Liver (tissue), 9 donors: ENCODE measurements around the gene ARHGAP8. TPM values are rescaled to one million over a fixed set of nuclear protein-coding genes. Genes with fewer than 3 reads are reported as not detected.
"Not testable (repeated sequence)": the region's sequence is repeated elsewhere in the genome, so short reads cannot be mapped to it uniquely, and the experiment has no call there.

Experiments
- DNase-seq: peaks from one replicate; pipeline ENCODE4 v3.0.0-alpha.2; 2017; ENCODE audit warnings: low spot score
- H3K27ac ChIP-seq, 2 donors: one replicate each; pipeline ENCODE4 v1.7.0; 2013; ENCODE audit warnings: inconsistent platforms in 2 of 2, low read length in 2 of 2, control low read depth in 1 of 2, low read depth in 1 of 2, mild to moderate bottlenecking in 1 of 2
- H3K27me3 ChIP-seq, 4 donors: one replicate each; pipeline versions ENCODE4 v1.6.1 to v1.7.0; 2013; ENCODE audit warnings: low read length in 3 of 4, inconsistent platforms in 1 of 4, mild to moderate bottlenecking in 1 of 4, moderate library complexity in 1 of 4; ENCODE audit not compliant: control insufficient read depth in 4 of 4, insufficient read depth in 4 of 4
- H3K36me3 ChIP-seq, 4 donors: one replicate each; pipeline versions ENCODE4 v1.6.1 to v1.7.0; 2013; ENCODE audit warnings: low read length in 3 of 4, mild to moderate bottlenecking in 3 of 4, low read depth in 1 of 4, moderate library complexity in 1 of 4; ENCODE audit not compliant: control insufficient read depth in 4 of 4, insufficient read depth in 3 of 4
- H3K4me1 ChIP-seq, 4 donors: one replicate each; pipeline versions ENCODE4 v1.6.1 to v1.7.0; 2013; ENCODE audit warnings: low read length in 3 of 4, mild to moderate bottlenecking in 3 of 4, moderate library complexity in 1 of 4; ENCODE audit not compliant: control insufficient read depth in 4 of 4, insufficient read depth in 4 of 4
- H3K4me3 ChIP-seq, 3 donors: one replicate each; pipeline versions ENCODE4 v1.6.1 to v1.7.0; 2013; ENCODE audit warnings: low read length in 3 of 3, control low read depth in 1 of 3, low read depth in 1 of 3, mild to moderate bottlenecking in 1 of 3
- H3K9ac ChIP-seq, 2 donors: one replicate each; pipeline ENCODE4 v1.7.0; 2013; ENCODE audit warnings: low read length in 2 of 2, mild to moderate bottlenecking in 2 of 2, moderate library complexity in 2 of 2, control low read depth in 1 of 2, low read depth in 1 of 2
- H3K9me3 ChIP-seq, 4 donors: one replicate each; pipeline versions ENCODE4 v1.6.1 to v1.7.0; 2013; ENCODE audit warnings: low read length in 3 of 4; ENCODE audit not compliant: control insufficient read depth in 4 of 4
- FOXA1 ChIP-seq: IDR thresholded peaks from 2 replicates; pipeline ENCODE4 v1.6.1; 2016; ENCODE audit warnings: antibody characterized with exemption
- FOXA2 ChIP-seq: IDR thresholded peaks from 2 replicates; pipeline ENCODE4 v1.6.1; 2016; ENCODE audit warnings: antibody characterized with exemption
- GABPA ChIP-seq, 2 donors: IDR thresholded peaks in 1 of 2; conservative IDR thresholded peaks in 1 of 2; 2 replicates each; pipeline ENCODE4 v1.6.1; 2016; ENCODE audit warnings: antibody characterized with exemption in 2 of 2, mild to moderate bottlenecking in 1 of 2, moderate library complexity in 1 of 2
- HNF4A ChIP-seq, 2 donors: conservative IDR thresholded peaks; 2 replicates each; pipeline ENCODE4 v1.6.1; 2016; ENCODE audit warnings: antibody characterized with exemption in 2 of 2, mild to moderate bottlenecking in 2 of 2
- HNF4G ChIP-seq: IDR thresholded peaks from 2 replicates; pipeline ENCODE4 v1.6.1; 2016; ENCODE audit warnings: antibody characterized with exemption
- NR2F2 ChIP-seq: IDR thresholded peaks from 2 replicates; pipeline ENCODE4 v1.6.1; 2016; ENCODE audit warnings: antibody characterized with exemption
- RAD21 ChIP-seq, 2 donors: IDR thresholded peaks; 2 replicates each; pipeline ENCODE4 v1.6.1; 2016; ENCODE audit warnings: antibody characterized with exemption in 2 of 2, mild to moderate bottlenecking in 2 of 2
- RXRA ChIP-seq, 2 donors: IDR thresholded peaks; 2 replicates each; pipeline ENCODE4 v1.6.1; 2017 to 2018; ENCODE audit warnings: antibody characterized with exemption in 2 of 2, mild to moderate bottlenecking in 1 of 2
- SP1 ChIP-seq: IDR thresholded peaks from 2 replicates; pipeline ENCODE4 v1.6.1; 2018; ENCODE audit warnings: antibody characterized with exemption, mild to moderate bottlenecking
- TAF1 ChIP-seq: conservative IDR thresholded peaks from 2 replicates; pipeline ENCODE4 v1.6.1; 2016; ENCODE audit warnings: antibody characterized with exemption, mild to moderate bottlenecking
- YY1 ChIP-seq: IDR thresholded peaks from 2 replicates; pipeline ENCODE4 v1.6.1; 2016; ENCODE audit warnings: antibody characterized with exemption, mild to moderate bottlenecking
- WGBS: extraction: QIAGEN DNeasy Blood & Tissue Kit; methylation state at CpG from one replicate; pipeline ENCODE4 v1.1.7; 2013; 5-methylcytosine and 5-hydroxymethylcytosine counted together
- polyA plus RNA-seq, 2 donors: library from polyadenylated mRNA; stranded (reverse) in 1 of 2; unstranded in 1 of 2; fragments of 200-250 nt in 1 of 2; fragments of >200 nt in 1 of 2; fragmentation: Nextera tagmentation in 1 of 2; extraction: Ambion mirVana in 1 of 2; gene quantifications; one replicate each; pipeline versions ENCODE4 v1.2.1 to v1.2.3, GENCODE V29; 2013 to 2015
- total RNA-seq, 2 donors: library from RNA; depleted of rRNA; stranded (reverse); fragments of >200 nt; gene quantifications; one replicate each; pipeline ENCODE4 v1.2.3, GENCODE V29; 2014
- TF ChIP-seq, protein P1 (sequence below): IDR thresholded peaks from 2 replicates; pipeline ENCODE4 v1.6.1; 2016; ENCODE audit warnings: antibody characterized with exemption
- TF ChIP-seq, protein P2 (sequence below): fragments of 150-350 bp; IDR thresholded peaks from 2 replicates; pipeline ENCODE4 v1.5.1; 2017; ENCODE audit warnings: improper control_type of control experiment, low read depth, low read length; ENCODE audit not compliant: missing input control
- TF ChIP-seq, protein P3 (sequence below): IDR thresholded peaks from 2 replicates; pipeline ENCODE4 v1.6.1; 2016; ENCODE audit warnings: antibody characterized with exemption
- TF ChIP-seq, protein P4 (sequence below): IDR thresholded peaks from 2 replicates; pipeline ENCODE4 v1.6.1; 2016; ENCODE audit warnings: antibody characterized with exemption, mild to moderate bottlenecking
- TF ChIP-seq, protein P5 (sequence below): IDR thresholded peaks from 2 replicates; pipeline ENCODE4 v1.6.1; 2016; ENCODE audit warnings: antibody characterized with exemption
- donor health status: healthy.
- donor health status: healthy.
- donor health status: healthy.
- donor health status: healthy.
- donor health status: healthy.

ARHGAP8 gene
- total and polyA plus RNA-seq, 4 donors: 0.58 to 1.8 (median 1.1) TPM

DNA sequence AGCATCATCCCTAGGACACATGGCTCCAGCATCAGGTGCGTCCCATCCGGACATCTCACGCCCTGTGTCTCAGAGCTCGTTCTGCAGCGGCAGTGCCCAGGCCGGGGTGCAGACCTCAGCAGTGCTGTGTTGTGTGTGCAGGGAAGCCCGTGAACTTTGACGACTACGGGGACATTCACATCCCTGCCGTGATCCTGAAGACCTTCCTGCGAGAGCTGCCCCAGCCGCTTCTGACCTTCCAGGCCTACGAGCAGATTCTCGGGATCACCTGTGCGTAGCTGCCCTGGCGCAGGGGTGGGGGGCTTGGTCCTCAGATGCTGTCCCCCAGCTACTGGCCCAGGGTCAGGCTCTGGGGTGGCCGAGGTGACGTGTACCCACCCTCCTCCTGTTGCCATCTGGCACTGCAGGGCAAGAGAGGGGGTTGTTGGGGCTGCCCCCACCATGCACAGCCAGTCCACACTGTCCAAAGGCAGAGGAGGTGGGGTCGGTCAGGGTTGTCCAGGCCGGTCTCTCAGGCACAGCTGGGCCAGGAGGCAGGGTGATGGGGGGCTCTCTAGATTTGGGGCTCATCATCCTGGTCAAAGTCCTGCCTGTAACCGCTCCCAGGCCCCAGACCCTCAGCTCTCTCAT, 96.5 kb downstream of the ARHGAP8 start:
- no peak overlapping the region for H3K9ac ChIP-seq
- TF ChIP-seq GABPA (IDR thresholded peaks at IDR 0.05 in 1 of 2, conservative IDR thresholded peaks at IDR 0.05 in 1 of 2) (no peak), RXRA (IDR thresholded peaks at IDR 0.05) (no peak), FOXA1 (no peak), HNF4G (no peak), NR2F2 (no peak)
- DNase-seq: no peak
- no peaks in the 10 kb centered on the region for H3K27me3 ChIP-seq
- H3K36me3 ChIP-seq: no peaks in the 10 kb centered on the region
- 93% methylated on average over 21 of the region's 21 CpGs for WGBS
- no peak overlapping the region for H3K4me3 ChIP-seq
- H3K4me1 ChIP-seq: no peaks in the 10 kb centered on the region
- no peaks in the 10 kb centered on the region for H3K9me3 ChIP-seq
- H3K27ac ChIP-seq: no peak overlapping the region

DNA sequence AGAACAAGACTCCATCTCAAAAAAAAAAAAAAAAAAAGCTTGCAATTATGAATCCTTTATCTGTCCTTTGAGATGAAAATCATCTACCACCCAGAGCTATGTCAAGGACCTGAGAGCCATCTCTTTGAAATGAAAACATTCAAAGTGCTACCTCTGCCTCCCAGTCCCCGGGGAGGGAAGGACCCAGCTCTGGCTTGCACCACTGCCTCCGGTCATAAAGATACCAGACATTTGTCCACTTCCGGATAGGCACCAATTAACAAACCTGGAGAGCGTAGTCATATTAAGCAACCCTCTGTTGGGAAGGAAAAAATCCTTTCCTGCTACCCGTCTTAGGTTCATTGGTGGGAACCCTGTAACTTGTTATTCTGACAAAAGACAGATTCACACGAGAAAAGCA, 98.6 kb downstream of the ARHGAP8 start:
- no peak for DNase-seq
- 83% methylated on average over 6 of the region's 6 CpGs for WGBS
- Histone ChIP-seq H3K4me1 (no peaks in the 10 kb centered on the region), H3K27ac (no peak overlapping the region), H3K4me3 (no peak overlapping the region), H3K9me3 (no peaks in the 10 kb centered on the region), H3K36me3 (no peaks in the 10 kb centered on the region), H3K9ac (no peak overlapping the region), H3K27me3 (no peaks in the 10 kb centered on the region)
- TF ChIP-seq, protein P1, sequence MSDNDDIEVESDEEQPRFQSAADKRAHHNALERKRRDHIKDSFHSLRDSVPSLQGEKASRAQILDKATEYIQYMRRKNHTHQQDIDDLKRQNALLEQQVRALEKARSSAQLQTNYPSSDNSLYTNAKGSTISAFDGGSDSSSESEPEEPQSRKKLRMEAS: no peak
- TF ChIP-seq TAF1 (no peak), FOXA1 (no peak), RAD21 (IDR thresholded peaks at IDR 0.05) (no peak)
- TF ChIP-seq, protein P2, sequence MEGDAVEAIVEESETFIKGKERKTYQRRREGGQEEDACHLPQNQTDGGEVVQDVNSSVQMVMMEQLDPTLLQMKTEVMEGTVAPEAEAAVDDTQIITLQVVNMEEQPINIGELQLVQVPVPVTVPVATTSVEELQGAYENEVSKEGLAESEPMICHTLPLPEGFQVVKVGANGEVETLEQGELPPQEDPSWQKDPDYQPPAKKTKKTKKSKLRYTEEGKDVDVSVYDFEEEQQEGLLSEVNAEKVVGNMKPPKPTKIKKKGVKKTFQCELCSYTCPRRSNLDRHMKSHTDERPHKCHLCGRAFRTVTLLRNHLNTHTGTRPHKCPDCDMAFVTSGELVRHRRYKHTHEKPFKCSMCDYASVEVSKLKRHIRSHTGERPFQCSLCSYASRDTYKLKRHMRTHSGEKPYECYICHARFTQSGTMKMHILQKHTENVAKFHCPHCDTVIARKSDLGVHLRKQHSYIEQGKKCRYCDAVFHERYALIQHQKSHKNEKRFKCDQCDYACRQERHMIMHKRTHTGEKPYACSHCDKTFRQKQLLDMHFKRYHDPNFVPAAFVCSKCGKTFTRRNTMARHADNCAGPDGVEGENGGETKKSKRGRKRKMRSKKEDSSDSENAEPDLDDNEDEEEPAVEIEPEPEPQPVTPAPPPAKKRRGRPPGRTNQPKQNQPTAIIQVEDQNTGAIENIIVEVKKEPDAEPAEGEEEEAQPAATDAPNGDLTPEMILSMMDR: no peak

DNA sequence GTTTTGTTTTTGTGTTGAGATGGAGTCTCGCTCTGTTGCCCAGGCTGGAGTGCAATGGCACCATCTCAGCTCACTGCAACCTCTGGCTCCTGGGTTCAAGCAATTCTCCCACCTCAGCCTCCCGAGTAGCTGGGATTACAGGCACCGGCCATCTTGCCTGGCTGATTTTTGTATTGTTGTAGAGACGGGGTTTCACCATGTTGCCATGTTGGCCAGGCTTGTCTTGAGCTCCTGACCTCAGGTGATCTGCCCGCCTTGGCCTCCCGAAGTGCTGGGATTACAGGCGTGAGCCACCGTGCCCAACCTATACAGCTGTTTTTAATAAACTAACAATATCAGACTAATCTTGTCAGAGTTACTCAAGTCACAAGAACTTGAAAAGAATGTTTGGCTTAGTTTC, 102.3 kb downstream of the ARHGAP8 start:
- not testable (repeated sequence) for H3K4me1 ChIP-seq, H3K27me3 ChIP-seq, H3K9ac ChIP-seq, H3K36me3 ChIP-seq, H3K27ac ChIP-seq, DNase-seq, H3K4me3 ChIP-seq, H3K9me3 ChIP-seq
- WGBS: 94% methylated on average over 8 of the region's 8 CpGs

DNA sequence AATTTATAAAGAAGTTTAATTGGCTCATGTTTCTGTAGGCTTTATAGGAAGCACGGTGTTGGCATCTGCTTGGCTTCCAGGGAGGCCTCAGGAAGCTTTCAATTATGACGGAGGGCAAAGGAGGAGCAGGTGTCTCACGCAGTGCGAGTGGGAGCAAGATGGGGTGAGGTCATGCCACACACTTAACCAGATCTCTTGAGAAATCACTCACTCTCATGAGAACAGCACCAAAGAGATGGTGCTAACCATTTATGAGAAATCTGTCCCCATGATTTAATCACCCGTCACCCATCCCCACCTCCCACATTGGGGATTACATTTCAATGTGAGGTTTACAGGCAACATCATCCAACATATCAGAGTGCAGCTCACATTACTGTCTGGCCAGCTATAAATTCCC, 103.5 kb downstream of the ARHGAP8 start:
- Histone ChIP-seq H3K9ac (no peak overlapping the region), H3K27ac (no peak overlapping the region), H3K36me3 (no peaks in the 10 kb centered on the region), H3K27me3 (no peaks in the 10 kb centered on the region), H3K9me3 (no peaks in the 10 kb centered on the region), H3K4me1 (no peaks in the 10 kb centered on the region), H3K4me3 (no peak overlapping the region)
- WGBS: 93% methylated on average over 5 of the region's 5 CpGs
- DNase-seq: no peak
- TF ChIP-seq, protein P3, sequence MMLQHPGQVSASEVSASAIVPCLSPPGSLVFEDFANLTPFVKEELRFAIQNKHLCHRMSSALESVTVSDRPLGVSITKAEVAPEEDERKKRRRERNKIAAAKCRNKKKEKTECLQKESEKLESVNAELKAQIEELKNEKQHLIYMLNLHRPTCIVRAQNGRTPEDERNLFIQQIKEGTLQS: no peak
- TF ChIP-seq SP1 (no peak), FOXA2 (no peak), GABPA (IDR thresholded peaks at IDR 0.05 in 1 of 2, conservative IDR thresholded peaks at IDR 0.05 in 1 of 2) (no peak), YY1 (no peak), HNF4A (conservative IDR thresholded peaks at IDR 0.05) (no peak)
- TF ChIP-seq, protein P4, sequence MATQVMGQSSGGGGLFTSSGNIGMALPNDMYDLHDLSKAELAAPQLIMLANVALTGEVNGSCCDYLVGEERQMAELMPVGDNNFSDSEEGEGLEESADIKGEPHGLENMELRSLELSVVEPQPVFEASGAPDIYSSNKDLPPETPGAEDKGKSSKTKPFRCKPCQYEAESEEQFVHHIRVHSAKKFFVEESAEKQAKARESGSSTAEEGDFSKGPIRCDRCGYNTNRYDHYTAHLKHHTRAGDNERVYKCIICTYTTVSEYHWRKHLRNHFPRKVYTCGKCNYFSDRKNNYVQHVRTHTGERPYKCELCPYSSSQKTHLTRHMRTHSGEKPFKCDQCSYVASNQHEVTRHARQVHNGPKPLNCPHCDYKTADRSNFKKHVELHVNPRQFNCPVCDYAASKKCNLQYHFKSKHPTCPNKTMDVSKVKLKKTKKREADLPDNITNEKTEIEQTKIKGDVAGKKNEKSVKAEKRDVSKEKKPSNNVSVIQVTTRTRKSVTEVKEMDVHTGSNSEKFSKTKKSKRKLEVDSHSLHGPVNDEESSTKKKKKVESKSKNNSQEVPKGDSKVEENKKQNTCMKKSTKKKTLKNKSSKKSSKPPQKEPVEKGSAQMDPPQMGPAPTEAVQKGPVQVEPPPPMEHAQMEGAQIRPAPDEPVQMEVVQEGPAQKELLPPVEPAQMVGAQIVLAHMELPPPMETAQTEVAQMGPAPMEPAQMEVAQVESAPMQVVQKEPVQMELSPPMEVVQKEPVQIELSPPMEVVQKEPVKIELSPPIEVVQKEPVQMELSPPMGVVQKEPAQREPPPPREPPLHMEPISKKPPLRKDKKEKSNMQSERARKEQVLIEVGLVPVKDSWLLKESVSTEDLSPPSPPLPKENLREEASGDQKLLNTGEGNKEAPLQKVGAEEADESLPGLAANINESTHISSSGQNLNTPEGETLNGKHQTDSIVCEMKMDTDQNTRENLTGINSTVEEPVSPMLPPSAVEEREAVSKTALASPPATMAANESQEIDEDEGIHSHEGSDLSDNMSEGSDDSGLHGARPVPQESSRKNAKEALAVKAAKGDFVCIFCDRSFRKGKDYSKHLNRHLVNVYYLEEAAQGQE: no peak
- TF ChIP-seq, protein P5, sequence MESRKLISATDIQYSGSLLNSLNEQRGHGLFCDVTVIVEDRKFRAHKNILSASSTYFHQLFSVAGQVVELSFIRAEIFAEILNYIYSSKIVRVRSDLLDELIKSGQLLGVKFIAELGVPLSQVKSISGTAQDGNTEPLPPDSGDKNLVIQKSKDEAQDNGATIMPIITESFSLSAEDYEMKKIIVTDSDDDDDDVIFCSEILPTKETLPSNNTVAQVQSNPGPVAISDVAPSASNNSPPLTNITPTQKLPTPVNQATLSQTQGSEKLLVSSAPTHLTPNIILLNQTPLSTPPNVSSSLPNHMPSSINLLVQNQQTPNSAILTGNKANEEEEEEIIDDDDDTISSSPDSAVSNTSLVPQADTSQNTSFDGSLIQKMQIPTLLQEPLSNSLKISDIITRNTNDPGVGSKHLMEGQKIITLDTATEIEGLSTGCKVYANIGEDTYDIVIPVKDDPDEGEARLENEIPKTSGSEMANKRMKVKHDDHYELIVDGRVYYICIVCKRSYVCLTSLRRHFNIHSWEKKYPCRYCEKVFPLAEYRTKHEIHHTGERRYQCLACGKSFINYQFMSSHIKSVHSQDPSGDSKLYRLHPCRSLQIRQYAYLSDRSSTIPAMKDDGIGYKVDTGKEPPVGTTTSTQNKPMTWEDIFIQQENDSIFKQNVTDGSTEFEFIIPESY: no peak
- TF ChIP-seq, protein P1: no peak
